Neural progenitor cell (in vitro differentiated cells): Measurements from ENCODE around the gene FGD3.

ENCODE experiments used
- EZH2 ChIP-seq: fragments of 200-600 bp; sonication (generic); IDR thresholded peaks from 2 replicates; pipeline ENCODE4 v1.6.1; 2017; ENCODE audit warnings: antibody characterized with exemption, mild to moderate bottlenecking, moderate library complexity
- EZH2phosphoT487 ChIP-seq: fragments of 200-600 bp; sonication (generic); IDR thresholded peaks from 2 replicates; pipeline ENCODE4 v1.6.1; 2017; ENCODE audit warnings: antibody characterized with exemption
- TF ChIP-seq, protein P1 (sequence below): fragments of 200-600 bp; sonication (generic); IDR thresholded peaks from 2 replicates; pipeline ENCODE4 v1.5.1; 2017; ENCODE audit warnings: antibody characterized with exemption, mild to moderate bottlenecking

DNA sequence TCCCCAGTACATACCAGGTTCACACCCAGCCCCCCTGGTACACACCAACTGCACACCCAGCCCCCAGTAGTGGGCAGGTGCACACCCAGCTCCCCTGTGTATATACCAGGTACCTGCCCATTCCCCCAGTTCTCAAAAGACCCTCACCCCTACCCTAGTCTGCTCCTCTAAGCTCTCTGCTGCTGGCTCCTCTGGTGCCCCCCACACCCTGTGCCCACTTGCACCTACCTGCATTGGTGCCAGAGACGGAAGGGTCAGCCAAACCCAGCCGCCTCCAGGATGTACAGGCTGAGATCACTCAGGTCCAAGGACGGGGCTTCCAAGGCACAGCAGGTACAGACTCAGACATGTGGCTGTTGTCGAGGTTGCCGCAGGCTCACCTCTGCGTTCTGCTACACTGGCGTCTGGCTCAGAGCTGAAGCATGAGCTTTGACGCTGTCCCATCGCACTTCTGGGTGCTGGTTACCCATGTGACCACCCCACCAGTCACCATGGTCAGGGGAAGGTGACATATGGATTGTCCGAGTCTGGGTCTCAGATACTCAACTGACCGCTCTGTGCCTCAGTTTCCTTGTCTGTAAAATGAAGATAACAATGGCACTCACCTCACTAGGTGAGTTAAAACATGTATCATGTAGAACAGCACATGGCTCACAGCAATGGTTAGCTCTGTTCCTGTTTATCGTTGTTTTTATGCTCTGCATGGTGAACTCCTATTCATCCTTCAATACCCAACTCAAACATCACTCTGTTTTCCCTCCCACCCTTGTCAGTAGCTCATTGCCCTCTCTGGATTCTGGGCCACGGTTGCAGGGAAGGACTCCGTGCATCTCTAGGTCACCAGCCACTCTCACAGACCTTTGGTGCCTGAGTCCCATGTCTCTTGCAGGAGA is 65.9 kb downstream of the FGD3 start:
- TF ChIP-seq, protein P1, sequence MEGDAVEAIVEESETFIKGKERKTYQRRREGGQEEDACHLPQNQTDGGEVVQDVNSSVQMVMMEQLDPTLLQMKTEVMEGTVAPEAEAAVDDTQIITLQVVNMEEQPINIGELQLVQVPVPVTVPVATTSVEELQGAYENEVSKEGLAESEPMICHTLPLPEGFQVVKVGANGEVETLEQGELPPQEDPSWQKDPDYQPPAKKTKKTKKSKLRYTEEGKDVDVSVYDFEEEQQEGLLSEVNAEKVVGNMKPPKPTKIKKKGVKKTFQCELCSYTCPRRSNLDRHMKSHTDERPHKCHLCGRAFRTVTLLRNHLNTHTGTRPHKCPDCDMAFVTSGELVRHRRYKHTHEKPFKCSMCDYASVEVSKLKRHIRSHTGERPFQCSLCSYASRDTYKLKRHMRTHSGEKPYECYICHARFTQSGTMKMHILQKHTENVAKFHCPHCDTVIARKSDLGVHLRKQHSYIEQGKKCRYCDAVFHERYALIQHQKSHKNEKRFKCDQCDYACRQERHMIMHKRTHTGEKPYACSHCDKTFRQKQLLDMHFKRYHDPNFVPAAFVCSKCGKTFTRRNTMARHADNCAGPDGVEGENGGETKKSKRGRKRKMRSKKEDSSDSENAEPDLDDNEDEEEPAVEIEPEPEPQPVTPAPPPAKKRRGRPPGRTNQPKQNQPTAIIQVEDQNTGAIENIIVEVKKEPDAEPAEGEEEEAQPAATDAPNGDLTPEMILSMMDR, result no peak
- no peak for TF ChIP-seq EZH2
- no peak for TF ChIP-seq EZH2phosphoT487
